NCI-H510A treated with DMSO at 0.1 percent for 48 hours (cell line): ENCODE measurements around the gene SEPSECS.

Experiments used
- DNase-seq: peaks from one replicate; lab custom pipeline; 2025; lab: John Stamatoyannopoulos, UW

The SEPSECS gene

GRCh38 chr4:25159837-25160713, at the start of gene SEPSECS:
Gene SEPSECS (minus strand): TSS chr4:25160449. CDS start chr4:25160369, 80 bp downstream.
- peak; percentile 90 for DNase-seq

DNA sequence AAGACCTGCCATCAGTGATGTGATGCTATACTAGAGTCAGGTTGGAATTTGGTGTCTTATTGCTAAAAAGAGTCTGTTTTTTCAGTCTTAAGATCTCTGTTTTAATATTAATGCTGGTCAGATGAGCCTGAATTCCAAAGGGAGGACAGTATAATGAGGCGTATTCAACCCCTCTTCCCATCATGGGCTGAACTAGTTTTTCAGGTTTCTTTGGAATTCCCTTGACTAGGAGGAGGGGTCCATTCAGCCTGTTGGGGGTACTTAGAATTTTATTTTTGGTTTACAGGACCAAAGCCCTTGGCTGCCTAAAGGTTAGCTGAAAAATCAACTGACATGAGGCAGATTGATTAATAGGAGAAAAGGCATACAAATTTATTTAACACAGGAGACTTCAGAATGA, 49.5 kb upstream of the SEPSECS start:
- DNase-seq = no peak

DNA sequence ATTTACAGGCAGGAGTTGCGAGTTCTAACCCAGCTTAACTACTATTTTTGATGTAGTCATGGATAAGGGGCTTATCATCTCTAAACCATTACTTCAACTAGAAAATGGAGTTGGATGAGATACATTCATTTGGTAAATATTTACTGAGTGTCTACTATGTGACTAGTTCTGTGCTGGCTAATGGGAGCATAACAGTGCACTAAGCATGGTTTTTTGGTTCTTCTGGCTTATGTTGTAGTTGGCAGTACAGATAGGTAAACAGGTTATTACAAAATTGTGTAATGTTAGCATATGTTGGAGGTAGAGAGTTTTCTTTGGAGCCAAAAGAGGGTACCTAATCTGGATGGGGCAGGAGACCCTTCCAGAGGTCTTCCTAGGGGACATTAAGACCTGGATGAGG, 47.7 kb upstream of the SEPSECS start:
- DNase-seq = no peak

- DNase-seq = no peak
Observed at GRCh38 chr4:25198713-25199112, 38.5 kb upstream of the SEPSECS start.

GRCh38 chr4:25190407-25190806, 30.2 kb upstream of the SEPSECS start:
- no peak for DNase-seq

DNA sequence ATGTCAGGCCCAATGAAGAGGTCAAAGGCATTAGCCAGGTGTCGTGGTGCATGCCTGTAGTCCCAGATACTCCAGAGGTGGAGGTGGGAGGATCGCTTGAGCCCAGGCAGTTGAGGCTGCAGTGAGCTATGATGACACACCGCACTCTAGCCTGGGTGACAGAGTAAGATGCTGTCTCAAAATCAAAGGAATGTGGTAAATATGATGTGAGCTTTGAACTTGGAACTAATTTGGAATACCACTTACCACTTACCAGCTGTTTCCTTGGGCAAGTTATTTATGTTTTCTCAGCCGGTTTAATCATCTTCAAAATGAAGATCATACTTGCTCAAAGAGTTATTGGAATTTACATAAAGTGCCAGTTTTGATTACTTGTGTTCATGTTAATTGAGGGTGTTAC, 23.8 kb upstream of the SEPSECS start:
- no peak for DNase-seq

- peak; percentile 39 for DNase-seq
Observed at GRCh38 chr4:25182937-25183336, 22.7 kb upstream of the SEPSECS start.

DNA sequence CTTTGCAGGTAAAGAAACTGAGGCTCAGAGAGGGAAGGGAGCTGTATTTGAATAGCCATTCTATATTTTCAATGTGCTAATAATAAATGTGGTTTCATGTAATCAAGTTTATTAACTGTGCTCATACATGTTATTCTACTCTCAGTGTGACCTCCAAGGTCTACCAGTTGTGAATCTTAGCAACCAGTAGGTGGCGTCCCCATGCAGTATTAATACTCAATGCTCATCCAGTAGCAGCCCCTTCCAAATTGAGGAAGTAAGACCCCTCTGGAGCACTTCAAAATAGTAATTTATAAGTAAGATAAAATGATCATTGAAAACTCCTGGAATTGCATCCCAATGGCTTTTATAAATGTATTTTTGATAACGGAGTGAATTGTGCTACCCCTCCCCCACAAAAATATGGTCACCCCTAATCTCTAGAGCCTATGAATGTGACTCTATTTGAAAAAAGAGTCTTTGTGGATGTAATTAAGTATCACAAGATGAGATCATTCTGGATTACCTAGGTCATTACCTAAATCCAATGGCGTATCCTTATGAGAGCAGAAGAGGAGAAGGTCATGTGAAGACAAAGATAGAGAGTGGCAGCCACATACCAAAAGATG, 20.4 kb upstream of the SEPSECS start:
- DNase-seq = no peak

- no peak for DNase-seq
Observed at GRCh38 chr4:25178838-25179261, 18.6 kb upstream of the SEPSECS start.

DNA sequence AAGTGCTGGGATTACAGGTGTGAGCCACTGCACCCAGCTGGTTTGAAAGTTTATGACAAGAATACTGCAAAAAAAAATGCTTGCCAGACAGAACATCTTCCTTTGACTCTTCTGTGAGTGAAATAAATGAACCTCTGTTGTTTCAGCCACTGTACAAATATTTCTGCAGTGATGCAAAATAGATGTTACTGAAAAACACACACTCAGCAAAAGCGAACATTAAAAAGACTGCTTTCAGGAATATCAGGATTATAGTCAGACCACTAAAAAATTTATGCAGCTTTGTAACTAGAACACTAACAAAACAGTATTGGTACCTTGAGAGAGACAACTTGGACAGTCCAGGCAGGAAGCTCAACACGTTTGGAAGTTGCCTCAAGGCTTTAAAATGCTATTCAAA, 16.9 kb upstream of the SEPSECS start:
- DNase-seq = no peak

- no peak for DNase-seq
Observed at GRCh38 chr4:25174674-25175073, 14.4 kb upstream of the SEPSECS start.

GRCh38 chr4:25172961-25173915, 13.0 kb upstream of the SEPSECS start:
- DNase-seq = no peak

DNA sequence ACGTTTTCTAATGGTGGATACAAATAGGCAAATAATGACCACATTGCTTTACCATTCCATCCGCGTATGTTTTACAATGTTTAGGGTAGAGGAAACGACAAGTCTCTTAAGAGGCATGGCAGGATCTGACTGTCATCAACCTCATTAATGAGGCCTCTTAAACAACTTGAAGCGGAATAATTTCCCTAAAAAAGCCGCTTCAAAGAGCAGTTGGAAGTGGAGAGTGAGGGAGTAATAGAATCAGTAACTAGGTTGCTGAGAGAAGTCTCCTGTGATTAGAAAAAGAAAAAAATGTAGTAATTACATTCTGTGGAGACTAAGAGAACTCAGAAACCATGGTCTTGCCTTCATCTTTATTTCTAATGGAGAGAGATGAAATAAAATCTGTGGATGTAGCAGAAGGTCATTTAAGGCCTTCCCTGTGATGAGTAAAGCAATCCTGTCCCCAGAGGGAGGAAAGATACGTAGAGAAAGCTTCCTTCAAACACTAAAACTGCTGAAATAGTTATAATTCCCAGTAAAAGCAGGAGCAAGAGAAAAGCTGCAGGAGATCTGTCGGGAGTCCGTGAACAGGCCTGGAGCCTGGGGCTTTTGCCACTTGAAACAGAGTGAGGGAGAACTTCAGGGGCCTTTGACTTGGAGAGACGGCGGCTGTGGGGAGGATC, 11.1 kb upstream of the SEPSECS start:
- DNase-seq = no peak

- no peak for DNase-seq
Observed at GRCh38 chr4:25169446-25169845, 9.2 kb upstream of the SEPSECS start.

DNA sequence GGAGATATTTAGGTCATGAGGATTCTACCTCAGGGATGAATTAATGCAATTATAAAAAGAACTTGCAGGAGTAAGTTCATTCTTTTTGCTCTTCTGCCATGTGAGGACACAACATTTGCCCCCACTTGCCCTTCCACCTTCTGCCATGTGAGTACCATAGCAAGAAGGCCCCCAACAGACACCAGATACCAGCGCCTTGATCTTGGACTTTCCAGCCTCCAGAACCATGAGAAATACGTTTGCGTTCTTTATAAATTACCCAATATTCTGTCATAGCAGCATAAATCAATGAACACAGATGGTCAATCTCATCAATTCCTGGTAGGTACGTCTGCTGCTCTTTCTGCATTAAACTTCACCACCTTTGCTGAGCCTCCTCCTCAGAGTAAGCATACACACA, 5.7 kb upstream of the SEPSECS start:
- DNase-seq = no peak

- DNase-seq = no peak
Observed at GRCh38 chr4:25163196-25163595, 2.9 kb upstream of the SEPSECS start.

GRCh38 chr4:25162566-25162965, 2.3 kb upstream of the SEPSECS start:
- DNase-seq = no peak

DNA sequence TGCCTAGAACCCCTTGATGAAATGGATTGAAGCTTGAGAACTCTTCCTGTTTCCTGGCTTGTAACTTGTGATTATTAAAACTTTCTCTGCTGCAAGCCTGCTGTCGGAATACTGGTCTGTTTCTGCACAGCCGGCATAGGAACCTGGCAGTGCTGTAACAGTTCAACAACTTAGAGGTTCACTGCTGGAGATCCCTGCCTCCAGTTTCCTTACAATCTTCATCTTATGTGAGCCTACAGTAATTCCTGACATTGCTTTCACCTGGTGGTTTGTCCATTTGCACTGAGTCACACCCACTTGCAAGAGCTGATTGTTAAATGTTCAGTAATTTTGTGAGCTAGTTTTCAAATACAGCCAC, 1.3 kb upstream of the SEPSECS start:
- no peak for DNase-seq

GRCh38 chr4:25160714-25161592, 704 bp upstream of the SEPSECS start:
- peak; percentile 81 for DNase-seq

DNA sequence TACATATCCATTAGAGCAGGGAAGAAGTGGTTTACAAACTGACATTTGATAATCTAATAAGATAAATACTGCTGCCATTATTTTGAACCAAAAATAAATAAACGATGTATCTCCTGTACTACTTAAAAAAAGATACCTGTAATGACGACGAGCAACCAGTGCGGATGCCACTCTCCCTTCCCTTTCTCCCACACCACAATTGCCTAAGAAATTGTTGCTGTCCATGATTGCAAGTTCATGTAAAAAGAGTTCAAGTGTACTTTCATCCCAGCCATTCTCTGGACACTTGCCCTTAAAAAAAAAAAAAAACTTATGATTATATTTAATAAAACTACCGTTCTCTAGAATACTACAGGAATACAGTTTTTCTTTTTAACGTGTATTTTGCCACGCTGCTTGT, 1.4 kb downstream of the SEPSECS start:
- no peak for DNase-seq

GRCh38 chr4:25157081-25157480, 3.2 kb downstream of the SEPSECS start:
- no peak for DNase-seq
